H1 (cell line): Measurements from ENCODE around the gene NHLRC2. TPM values are rescaled to one million over a fixed set of nuclear protein-coding genes. Genes with fewer than 3 reads are reported as not detected.

Source experiments
- CTCF ChIA-PET: fragments of 300-600 bp; sonication (Branson Sonifier 250); formaldehyde crosslinking; loops from one replicate; lab custom pipeline; 2021; ENCODE audit not compliant: partially characterized antibody; lab: Charles Lee
- POLR2A ChIA-PET: fragments of 300-600 bp; sonication (Branson Sonifier 250); formaldehyde crosslinking; loops from one replicate; lab custom pipeline; 2021; ENCODE audit warnings: inconsistent platforms; ENCODE audit not compliant: partially characterized antibody; lab: Charles Lee
- DNase-seq, 2 experiments: peaks; one replicate each; pipeline versions ENCODE4 v3.0.0 to v3.0.0-alpha.2; 2010 to 2022; ENCODE audit warnings: low spot score in 2 of 2, low read depth in 1 of 2, mixed read lengths in 1 of 2
- FAIRE-seq: peaks from 2 replicates; lab custom pipeline; 2011; peaks lifted over from hg19 to GRCh38; lab: Jason Lieb, UNC
- H2AFZ ChIP-seq: 2 replicates; pipeline ENCODE4 v1.8.1; 2012; ENCODE audit warnings: low read length, inconsistent platforms
- H2AK5ac ChIP-seq: 2 replicates; pipeline ENCODE4 v1.6.1; 2013; ENCODE audit warnings: low read depth, low read length
- H2BK120ac ChIP-seq: replicated peaks from 2 replicates; pipeline ENCODE3; 2013; ENCODE audit warnings: low read depth, low read length, inconsistent platforms
- H2BK12ac ChIP-seq: 2 replicates; pipeline ENCODE4 v1.6.1; 2013; ENCODE audit warnings: low read depth, low read length
- H2BK15ac ChIP-seq: 2 replicates; pipeline ENCODE4 v1.6.1; 2013; ENCODE audit warnings: low read length
- H2BK20ac ChIP-seq: 2 replicates; pipeline ENCODE4 v1.6.1; 2013; ENCODE audit warnings: low read length
- H2BK5ac ChIP-seq: 2 replicates; pipeline ENCODE4 v1.6.1; 2013; ENCODE audit warnings: low read depth, low read length
- H3K14ac ChIP-seq: 2 replicates; pipeline ENCODE4 v1.6.1; 2013; ENCODE audit warnings: inconsistent platforms; ENCODE audit not compliant: insufficient read length
- H3K18ac ChIP-seq: 2 replicates; pipeline ENCODE4 v1.6.1; 2013; ENCODE audit warnings: low read length; ENCODE audit errors: extremely low read depth
- H3K23ac ChIP-seq: 2 replicates; pipeline ENCODE4 v1.6.1; 2013; ENCODE audit warnings: inconsistent platforms; ENCODE audit not compliant: insufficient read length
- H3K23me2 ChIP-seq: 2 replicates; pipeline ENCODE4 v1.6.1; 2013; ENCODE audit warnings: low read depth, low read length
- H3K27ac ChIP-seq: 2 replicates; pipeline ENCODE4 v1.6.1; 2011; ENCODE audit warnings: low read depth, low read length, inconsistent platforms
- H3K27me3 ChIP-seq, 4 experiments: replicated peaks in 1 of 4; 1 replicate in 1 of 4; 2 replicates in 3 of 4; pipeline versions ENCODE4 v1.6.1 to v1.8.1; 2011 to 2013; ENCODE audit warnings: low read length in 3 of 4, mild to moderate bottlenecking in 3 of 4, inconsistent platforms in 2 of 4, mixed read lengths in 2 of 4, moderate library complexity in 1 of 4; ENCODE audit not compliant: control insufficient read depth in 3 of 4, insufficient read depth in 3 of 4; ENCODE audit errors: extremely low read depth in 1 of 4
- H3K36me3 ChIP-seq, 4 experiments: 2 replicates each; pipeline versions ENCODE4 v1.6.1 to v1.8.1; 2011 to 2013; ENCODE audit warnings: mild to moderate bottlenecking in 4 of 4, low read length in 3 of 4, moderate library complexity in 2 of 4, control low read depth in 1 of 4, inconsistent platforms in 1 of 4; ENCODE audit not compliant: insufficient read depth in 4 of 4, control insufficient read depth in 2 of 4
- H3K4ac ChIP-seq: replicated peaks from 2 replicates; pipeline ENCODE3; 2013; ENCODE audit warnings: low read length, low read depth, mixed read lengths, inconsistent platforms; ENCODE audit not compliant: insufficient read length
- H3K4me1 ChIP-seq, 4 experiments: replicated peaks in 1 of 4; 1 replicate in 1 of 4; 2 replicates in 3 of 4; pipeline versions ENCODE4 v1.6.1 to v1.8.1; 2011 to 2013; ENCODE audit warnings: low read length in 3 of 4, inconsistent platforms in 2 of 4, mixed read lengths in 1 of 4; ENCODE audit not compliant: insufficient read depth in 4 of 4, control insufficient read depth in 3 of 4
- H3K4me2 ChIP-seq, 2 experiments: 2 replicates each; pipeline versions ENCODE4 v1.6.1 to v1.8.1; 2011 to 2013; ENCODE audit warnings: low read depth in 2 of 2, low read length in 2 of 2, control low read depth in 1 of 2, inconsistent platforms in 1 of 2, mild to moderate bottlenecking in 1 of 2; ENCODE audit not compliant: insufficient read depth in 1 of 2
- H3K4me3 ChIP-seq, 4 experiments: fragments of 200-600, 300-600 bp in 1 of 4; sonication (generic), shearing (Covaris generic), sonication (Bioruptor Twin) in 1 of 4; 2 replicates each; pipeline versions ENCODE4 v1.5.1 to v1.8.1; 2011 to 2016; ENCODE audit warnings: low read length in 4 of 4, low read depth in 3 of 4, control low read depth in 2 of 4, inconsistent platforms in 2 of 4, mild to moderate bottlenecking in 2 of 4, mixed read lengths in 1 of 4, moderate library complexity in 1 of 4; ENCODE audit not compliant: insufficient read depth in 2 of 4; ENCODE audit errors: extremely low read depth in 1 of 4
- H3K56ac ChIP-seq: replicated peaks from 2 replicates; pipeline ENCODE3; 2013; ENCODE audit warnings: low read depth, mild to moderate bottlenecking, mixed read lengths, low read length, inconsistent platforms; ENCODE audit not compliant: insufficient read length
- H3K79me1 ChIP-seq: 2 replicates; pipeline ENCODE4 v1.6.1; 2013; ENCODE audit warnings: low read depth, low read length, control low read depth
- H3K79me2 ChIP-seq, 2 experiments: 2 replicates each; pipeline versions ENCODE4 v1.6.1 to v1.8.1; 2012 to 2013; ENCODE audit warnings: low read length in 2 of 2, mild to moderate bottlenecking in 2 of 2, inconsistent platforms in 1 of 2; ENCODE audit not compliant: insufficient read depth in 2 of 2, control insufficient read depth in 1 of 2
- H3K9ac ChIP-seq, 4 experiments: replicated peaks in 1 of 4; 1 replicate in 1 of 4; 2 replicates in 3 of 4; pipeline versions ENCODE4 v1.6.1 to v1.8.1; 2011 to 2013; ENCODE audit warnings: low read depth in 3 of 4, low read length in 3 of 4, control low read depth in 2 of 4, mild to moderate bottlenecking in 2 of 4, moderate library complexity in 2 of 4, inconsistent platforms in 1 of 4; ENCODE audit errors: extremely low read depth in 1 of 4
- H3K9me3 ChIP-seq, 2 experiments: 2 replicates each; pipeline versions ENCODE4 v1.6.1 to v1.8.1; 2012 to 2013; ENCODE audit warnings: mild to moderate bottlenecking in 2 of 2, moderate library complexity in 2 of 2, control low read depth in 1 of 2, inconsistent platforms in 1 of 2, low read depth in 1 of 2, low read length in 1 of 2, mixed read lengths in 1 of 2; ENCODE audit not compliant: insufficient read depth in 2 of 2
- H4K20me1 ChIP-seq, 2 experiments: replicated peaks in 1 of 2; 2 replicates each; pipeline versions ENCODE3 to v1.8.1; 2011 to 2013; ENCODE audit warnings: inconsistent platforms in 2 of 2, low read length in 2 of 2, mild to moderate bottlenecking in 1 of 2; ENCODE audit not compliant: insufficient read depth in 2 of 2, control insufficient read depth in 1 of 2
- H4K5ac ChIP-seq: 2 replicates; pipeline ENCODE4 v1.6.1; 2013; ENCODE audit warnings: low read length, low read depth, mixed read lengths, inconsistent platforms; ENCODE audit not compliant: insufficient read length
- H4K8ac ChIP-seq: 2 replicates; pipeline ENCODE4 v1.8.0; 2013; ENCODE audit warnings: mild to moderate bottlenecking, moderate library complexity, low read length, inconsistent platforms; ENCODE audit not compliant: insufficient read depth; ENCODE audit errors: extremely low read depth
- H4K91ac ChIP-seq: replicated peaks from 2 replicates; pipeline ENCODE3; 2013; ENCODE audit warnings: low read length, mixed read lengths, inconsistent platforms; ENCODE audit not compliant: insufficient read length
- CREB1 ChIP-seq: IDR thresholded peaks from 2 replicates; pipeline ENCODE4 v1.6.1; 2012; ENCODE audit warnings: inconsistent platforms
- SRF ChIP-seq: IDR thresholded peaks from 2 replicates; pipeline ENCODE4 v1.6.1; 2011; ENCODE audit warnings: mild to moderate bottlenecking, low read depth, low read length, moderate library complexity
- WGBS, 2 experiments: shearing (Covaris generic) in 1 of 2; methylation state at CpG; one replicate each; pipeline versions ENCODE4 v1.1.6 to v1.1.7; 2013 to 2015; ENCODE audit warnings: low lambda C conversion rate in 2 of 2, mixed read lengths in 2 of 2, inconsistent platforms in 1 of 2, low coverage in 1 of 2, missing lambda C conversion rate in 1 of 2; ENCODE audit not compliant: insufficient replicate concordance in 2 of 2, insufficient coverage in 1 of 2, insufficient read length in 1 of 2; ENCODE audit errors: extremely low coverage in 1 of 2, missing lambda C conversion rate in 1 of 2; 5-methylcytosine and 5-hydroxymethylcytosine counted together
- polyA plus RNA-seq, 7 experiments: library from polyadenylated mRNA; depleted of rRNA in 3 of 7; stranded (reverse) in 5 of 7; unstranded in 2 of 7; fragments of >200 nt in 5 of 7; fragments of 200-250 nt in 2 of 7; gene quantifications; 1 replicate in 5 of 7; 2 replicates in 1 of 7; 4 replicates in 1 of 7; pipeline versions ENCODE4 v1.2.1 to v1.2.3, GENCODE V29; 2011 to 2013; ENCODE audit warnings: missing spikeins in 2 of 7, mixed read lengths in 2 of 7
- total RNA-seq: library from RNA; stranded (reverse); fragmentation: NEBNext Ultra II Directional; extraction: Animal tissue kit (Norgen Biotek cat#: 25700); gene quantifications from 2 replicates; pipeline ENCODE4 v1.2.1, GENCODE V29; 2021

Gene NHLRC2
- total and polyA plus RNA-seq, 2 of the 8 experiments (the other 6 are each of a cell fraction or from before 2014, with no cell fraction given) = 4.9 to 25.6 TPM

DNA sequence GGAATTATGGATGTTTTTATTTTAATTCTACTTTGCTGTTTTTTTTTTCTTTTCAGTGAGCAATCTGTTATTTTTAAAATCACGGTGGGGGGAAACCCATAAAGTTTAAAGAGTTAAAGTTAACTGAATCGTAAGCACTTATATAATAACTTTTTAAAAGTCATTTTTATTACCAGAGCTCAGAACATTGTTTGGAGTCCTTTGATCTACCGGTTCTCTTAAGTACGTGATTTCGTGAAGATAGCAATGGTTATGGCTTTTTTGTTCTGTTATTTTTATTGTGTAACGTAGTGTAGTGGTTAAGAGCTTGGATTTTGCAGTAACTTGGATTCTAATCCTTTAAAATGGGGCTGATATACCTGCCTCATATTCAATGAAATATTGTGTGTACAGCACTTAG is 57.4 kb downstream of the NHLRC2 start:
- CTCF ChIA-PET = interaction anchor here (0.6 to 1.5 kb wide), 2 partner anchors 11 to 246 kb away, joined by 3 to 6 read pairs; no protein-coding TSS in a partner anchor
- H3K9ac ChIP-seq = no peak overlapping the region
- no peaks in the 10 kb centered on the region for H3K23me2 ChIP-seq
- H3K4me2 ChIP-seq = no peak overlapping the region
- H3K79me1 ChIP-seq = no peaks in the 10 kb centered on the region
- no peak overlapping the region for H2BK15ac ChIP-seq
- H3K56ac ChIP-seq = no peak overlapping the region
- FAIRE-seq (no peak), DNase-seq (no peak)
- H3K4me3 ChIP-seq = no peak overlapping the region
- H2BK120ac ChIP-seq = no peak overlapping the region
- no peak overlapping the region for H4K5ac ChIP-seq
- H4K91ac ChIP-seq = no peak overlapping the region
- H3K4ac ChIP-seq = no peak overlapping the region
- no peak overlapping the region for H2BK5ac ChIP-seq
- H3K36me3 ChIP-seq = peaks cover 0 to 28% (median 9%) of the 10 kb centered on the region in 4 experiments; a peak in 6 of 8 replicates
- no peaks in the 10 kb centered on the region for H3K9me3 ChIP-seq
- POLR2A ChIA-PET = interaction anchor here (1.2 kb wide), 1 partner anchor 11 kb away, joined by 3 read pairs; no protein-coding TSS in a partner anchor
- H4K8ac ChIP-seq = no peak overlapping the region
- no peak overlapping the region for H2AFZ ChIP-seq
- H2BK20ac ChIP-seq = no peak overlapping the region
- H3K4me1 ChIP-seq = no peaks in the 10 kb centered on the region
- TF ChIP-seq SRF (no peak), CREB1 (no peak)
- 94 to 100% methylated on average over 1 to 6 of the region's 6 CpGs for WGBS, 2 experiments
- no peak overlapping the region for H3K14ac ChIP-seq
- H3K27me3 ChIP-seq = no peaks in the 10 kb centered on the region
- H2BK12ac ChIP-seq = no peak overlapping the region
- no peak overlapping the region for H3K27ac ChIP-seq
- no peak overlapping the region for H3K23ac ChIP-seq
- H3K79me2 ChIP-seq = no peaks in the 10 kb centered on the region
- H4K20me1 ChIP-seq = no peaks in the 10 kb centered on the region
- no peak overlapping the region for H3K18ac ChIP-seq
- no peak overlapping the region for H2AK5ac ChIP-seq
